ENCODE results near the gene C1QTNF9B. TPM values are rescaled to one million over a fixed set of nuclear protein-coding genes. Genes with fewer than 3 reads are reported as not detected.
A peak's percentile ranks its signal among the peaks of the same experiment; 100 is the strongest.

C1QTNF9B gene
- polyA plus RNA-seq, 2 of the 4 experiments (the other 2 are of a cell fraction): not detected

DNA sequence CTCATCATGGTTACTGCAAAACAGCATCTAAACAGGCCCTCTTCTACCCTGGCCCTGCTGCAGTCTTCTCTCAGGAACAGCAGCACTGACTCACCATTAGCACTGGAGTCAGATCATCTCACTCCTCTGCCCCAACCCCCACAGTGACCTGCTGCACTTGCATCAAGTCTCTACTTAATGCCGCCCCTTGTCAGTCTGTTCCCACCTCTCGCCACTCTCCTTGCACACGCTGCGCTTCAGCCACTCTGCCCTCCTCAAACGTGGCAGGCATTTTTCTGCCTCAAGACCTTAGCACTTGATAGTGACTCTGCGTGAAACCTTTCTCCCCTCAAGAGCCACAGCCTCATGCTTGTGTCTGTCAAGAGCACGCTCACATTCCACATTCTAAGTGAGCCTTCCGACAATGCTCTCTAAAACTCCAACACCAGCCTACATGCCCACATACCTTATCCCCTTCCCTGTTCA is 30.2 kb downstream of the C1QTNF9B start:
- POLR2A ChIA-PET: no interaction called here
- no peak for FAIRE-seq

DNA sequence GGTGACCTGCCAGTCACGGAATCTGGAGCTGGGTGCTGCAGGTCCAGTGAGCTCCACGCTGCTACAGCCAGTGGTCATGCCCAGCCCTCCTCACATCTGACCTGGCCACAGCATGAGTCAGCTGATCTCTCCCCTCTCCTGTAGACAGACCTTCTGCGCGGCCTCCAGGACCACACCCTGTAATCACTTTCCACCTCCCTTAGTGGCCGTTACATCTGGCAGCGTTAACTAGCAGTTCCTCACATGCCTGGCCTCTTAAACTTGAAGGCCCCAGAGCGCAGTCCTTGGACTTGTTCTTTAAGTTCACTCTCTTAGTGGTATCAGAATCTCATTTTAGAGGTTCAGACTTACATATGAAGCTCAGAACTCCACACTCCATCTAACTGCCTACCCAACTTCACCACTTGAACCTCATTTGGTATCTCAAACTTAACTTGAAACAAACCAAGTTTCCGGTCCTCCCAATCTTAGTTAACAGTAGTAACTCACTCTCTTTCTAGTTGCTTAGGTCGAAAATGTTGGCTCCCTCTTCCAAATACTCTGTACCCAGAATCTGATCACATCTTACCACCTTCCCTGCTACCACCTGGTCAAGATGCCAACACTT is 30.8 kb downstream of the C1QTNF9B start:
- ChIA-PET POLR2A (no interaction called here), CTCF (no interaction called here)
- FAIRE-seq (no peak), ATAC-seq (peak; percentile 32 to 73; a peak in 3 of 6 replicates), DNase-seq (ENCODE audit: low read depth in 1 of 2, low spot score in 1 of 2) (peak in 1 of 2 experiments; percentile 20)
- Histone ChIP-seq H3K4me3 (no peak overlapping the region), H3K4me1 (peaks cover 53% of the 10 kb centered on the region), H3K27ac (peak overlapping the region; percentile 57 to 77), H3K4me2 (peak overlapping the region; percentile 35), H3K9me3 (no peaks in the 10 kb centered on the region)
- TF ChIP-seq, protein P1, sequence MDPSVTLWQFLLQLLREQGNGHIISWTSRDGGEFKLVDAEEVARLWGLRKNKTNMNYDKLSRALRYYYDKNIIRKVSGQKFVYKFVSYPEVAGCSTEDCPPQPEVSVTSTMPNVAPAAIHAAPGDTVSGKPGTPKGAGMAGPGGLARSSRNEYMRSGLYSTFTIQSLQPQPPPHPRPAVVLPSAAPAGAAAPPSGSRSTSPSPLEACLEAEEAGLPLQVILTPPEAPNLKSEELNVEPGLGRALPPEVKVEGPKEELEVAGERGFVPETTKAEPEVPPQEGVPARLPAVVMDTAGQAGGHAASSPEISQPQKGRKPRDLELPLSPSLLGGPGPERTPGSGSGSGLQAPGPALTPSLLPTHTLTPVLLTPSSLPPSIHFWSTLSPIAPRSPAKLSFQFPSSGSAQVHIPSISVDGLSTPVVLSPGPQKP (IDR thresholded peaks at IDR 0.05; ENCODE audit: low read depth, low read length): no peak
- TF ChIP-seq JUNB (IDR thresholded peaks at IDR 0.05): no peak
- WGBS (ENCODE audit: missing lambda C conversion rate): 69% methylated on average over 8 of the region's 9 CpGs

More for the DNA sequence above, 30.2 kb downstream of the C1QTNF9B start:
- Histone ChIP-seq H3K9me3 (no peaks in the 10 kb centered on the region), H3K4me2 (peak overlapping the region; percentile 35), H3K27ac (peak overlapping the region; percentile 57 to 77), H3K4me1 (peaks cover 53% of the 10 kb centered on the region), H3K4me3 (no peak overlapping the region)
- peak; percentile 81 to 83 for ATAC-seq
- CTCF ChIA-PET: no interaction called here
- 81% methylated on average over 8 of the region's 8 CpGs for WGBS (ENCODE audit: missing lambda C conversion rate)
- DNase-seq (ENCODE audit: low read depth in 1 of 2, low spot score in 1 of 2): peak in 1 of 2 experiments; percentile 17
- no peak for TF ChIP-seq FOXS1 (CRISPR knock-in tag; IDR thresholded peaks at IDR 0.05)
- no peak for TF ChIP-seq ZSCAN20 (CRISPR knock-in tag; IDR thresholded peaks at IDR 0.05)
- no peak for TF ChIP-seq FOSL2 (IDR thresholded peaks at IDR 0.05)
- no peak for TF ChIP-seq FOSL2 (CRISPR knock-in tag; IDR thresholded peaks at IDR 0.05)
- TF ChIP-seq, protein P2, sequence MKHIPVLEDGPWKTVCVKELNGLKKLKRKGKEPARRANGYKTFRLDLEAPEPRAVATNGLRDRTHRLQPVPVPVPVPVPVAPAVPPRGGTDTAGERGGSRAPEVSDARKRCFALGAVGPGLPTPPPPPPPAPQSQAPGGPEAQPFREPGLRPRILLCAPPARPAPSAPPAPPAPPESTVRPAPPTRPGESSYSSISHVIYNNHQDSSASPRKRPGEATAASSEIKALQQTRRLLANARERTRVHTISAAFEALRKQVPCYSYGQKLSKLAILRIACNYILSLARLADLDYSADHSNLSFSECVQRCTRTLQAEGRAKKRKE (CRISPR knock-in tag; IDR thresholded peaks at IDR 0.05; ENCODE audit: low read depth): no peak
- TF ChIP-seq, protein P3, sequence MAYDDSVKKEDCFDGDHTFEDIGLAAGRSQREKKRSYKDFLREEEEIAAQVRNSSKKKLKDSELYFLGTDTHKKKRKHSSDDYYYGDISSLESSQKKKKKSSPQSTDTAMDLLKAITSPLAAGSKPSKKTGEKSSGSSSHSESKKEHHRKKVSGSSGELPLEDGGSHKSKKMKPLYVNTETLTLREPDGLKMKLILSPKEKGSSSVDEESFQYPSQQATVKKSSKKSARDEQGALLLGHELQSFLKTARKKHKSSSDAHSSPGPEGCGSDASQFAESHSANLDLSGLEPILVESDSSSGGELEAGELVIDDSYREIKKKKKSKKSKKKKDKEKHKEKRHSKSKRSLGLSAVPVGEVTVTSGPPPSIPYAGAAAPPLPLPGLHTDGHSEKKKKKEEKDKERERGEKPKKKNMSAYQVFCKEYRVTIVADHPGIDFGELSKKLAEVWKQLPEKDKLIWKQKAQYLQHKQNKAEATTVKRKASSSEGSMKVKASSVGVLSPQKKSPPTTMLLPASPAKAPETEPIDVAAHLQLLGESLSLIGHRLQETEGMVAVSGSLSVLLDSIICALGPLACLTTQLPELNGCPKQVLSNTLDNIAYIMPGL (CRISPR knock-in tag; IDR thresholded peaks at IDR 0.05; ENCODE audit: borderline replicate concordance): no peak
- TF ChIP-seq, protein P4, sequence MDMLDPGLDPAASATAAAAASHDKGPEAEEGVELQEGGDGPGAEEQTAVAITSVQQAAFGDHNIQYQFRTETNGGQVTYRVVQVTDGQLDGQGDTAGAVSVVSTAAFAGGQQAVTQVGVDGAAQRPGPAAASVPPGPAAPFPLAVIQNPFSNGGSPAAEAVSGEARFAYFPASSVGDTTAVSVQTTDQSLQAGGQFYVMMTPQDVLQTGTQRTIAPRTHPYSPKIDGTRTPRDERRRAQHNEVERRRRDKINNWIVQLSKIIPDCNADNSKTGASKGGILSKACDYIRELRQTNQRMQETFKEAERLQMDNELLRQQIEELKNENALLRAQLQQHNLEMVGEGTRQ (IDR thresholded peaks at IDR 0.05): no peak
- TF ChIP-seq, protein P5, sequence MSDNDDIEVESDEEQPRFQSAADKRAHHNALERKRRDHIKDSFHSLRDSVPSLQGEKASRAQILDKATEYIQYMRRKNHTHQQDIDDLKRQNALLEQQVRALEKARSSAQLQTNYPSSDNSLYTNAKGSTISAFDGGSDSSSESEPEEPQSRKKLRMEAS (IDR thresholded peaks at IDR 0.05): no peak
- no peak for TF ChIP-seq RCOR1 (IDR thresholded peaks at IDR 0.05; ENCODE audit: low read depth, low read length)
- no peak for TF ChIP-seq HDAC2 (IDR thresholded peaks at IDR 0.05)
- no peak for TF ChIP-seq MYC (IDR thresholded peaks at IDR 0.05; ENCODE audit: borderline replicate concordance, low read length)
- no peak for TF ChIP-seq GATA3 (IDR thresholded peaks at IDR 0.05; ENCODE audit: borderline replicate concordance)
- TF ChIP-seq, protein P6, sequence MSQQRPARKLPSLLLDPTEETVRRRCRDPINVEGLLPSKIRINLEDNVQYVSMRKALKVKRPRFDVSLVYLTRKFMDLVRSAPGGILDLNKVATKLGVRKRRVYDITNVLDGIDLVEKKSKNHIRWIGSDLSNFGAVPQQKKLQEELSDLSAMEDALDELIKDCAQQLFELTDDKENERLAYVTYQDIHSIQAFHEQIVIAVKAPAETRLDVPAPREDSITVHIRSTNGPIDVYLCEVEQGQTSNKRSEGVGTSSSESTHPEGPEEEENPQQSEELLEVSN (IDR thresholded peaks at IDR 0.05; ENCODE audit: borderline replicate concordance, low read depth): no peak
- no peak for TF ChIP-seq CBX8 (IDR thresholded peaks at IDR 0.05)
- TF ChIP-seq CHD4 (IDR thresholded peaks at IDR 0.05; ENCODE audit: borderline replicate concordance): no peak

DNA sequence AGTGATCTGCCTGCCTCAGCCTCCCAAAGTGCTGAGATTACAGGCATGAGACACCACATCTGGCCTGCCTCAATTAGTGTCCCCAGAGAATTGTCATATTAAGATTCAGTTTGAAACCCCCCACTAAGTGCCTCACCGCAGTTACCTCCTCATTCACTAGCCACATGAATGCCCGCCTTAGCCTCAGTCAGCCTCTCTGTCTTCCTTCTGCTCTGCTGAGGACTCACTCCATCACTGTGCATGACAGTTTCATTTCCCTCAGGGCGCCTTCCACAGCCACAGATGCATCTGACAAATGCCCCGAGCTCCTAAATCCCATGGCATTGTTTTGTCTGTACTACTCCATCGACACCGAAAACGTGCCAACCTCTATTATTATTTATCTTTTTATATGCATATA is 31.4 kb downstream of the C1QTNF9B start:
- Histone ChIP-seq H3K4me2 (peak overlapping the region; percentile 35; the same call in 1 of the 3 replicates), H3K9me3 (no peaks in the 10 kb centered on the region), H3K27ac (peak overlapping the region in 1 of 2 experiments; percentile 77; a peak in 3 of 6 replicates), H3K4me1 (peaks cover 48% of the 10 kb centered on the region), H3K4me3 (no peak overlapping the region)
- CTCF ChIA-PET: no interaction called here
- POLR2A ChIA-PET: no interaction called here
- DNase-seq (ENCODE audit: low read depth in 1 of 2, low spot score in 1 of 2) (no peak), ATAC-seq (no peak), FAIRE-seq (no peak)
- WGBS (ENCODE audit: missing lambda C conversion rate): 92% methylated on average over 7 of the region's 7 CpGs
- TF ChIP-seq JUNB (IDR thresholded peaks at IDR 0.05) (no peak), HOXA7 (CRISPR knock-in tag; IDR thresholded peaks at IDR 0.05) (no peak), EHF (CRISPR knock-in tag; IDR thresholded peaks at IDR 0.05) (no peak), RARB (CRISPR knock-in tag; IDR thresholded peaks at IDR 0.05) (no peak), RFX5 (IDR thresholded peaks at IDR 0.05) (no peak), RAD21 (conservative IDR thresholded peaks at IDR 0.05 in 1 of 2, IDR thresholded peaks at IDR 0.05 in 1 of 2) (no peak), FOXS1 (CRISPR knock-in tag; IDR thresholded peaks at IDR 0.05) (no peak), ZFP36 (IDR thresholded peaks at IDR 0.05; ENCODE audit: borderline replicate concordance, partially characterized antibody) (no peak)
- TF ChIP-seq, protein P7, sequence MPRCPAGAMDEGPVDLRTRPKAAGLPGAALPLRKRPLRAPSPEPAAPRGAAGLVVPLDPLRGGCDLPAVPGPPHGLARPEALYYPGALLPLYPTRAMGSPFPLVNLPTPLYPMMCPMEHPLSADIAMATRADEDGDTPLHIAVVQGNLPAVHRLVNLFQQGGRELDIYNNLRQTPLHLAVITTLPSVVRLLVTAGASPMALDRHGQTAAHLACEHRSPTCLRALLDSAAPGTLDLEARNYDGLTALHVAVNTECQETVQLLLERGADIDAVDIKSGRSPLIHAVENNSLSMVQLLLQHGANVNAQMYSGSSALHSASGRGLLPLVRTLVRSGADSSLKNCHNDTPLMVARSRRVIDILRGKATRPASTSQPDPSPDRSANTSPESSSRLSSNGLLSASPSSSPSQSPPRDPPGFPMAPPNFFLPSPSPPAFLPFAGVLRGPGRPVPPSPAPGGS (IDR thresholded peaks at IDR 0.05): no peak

All from A549 (cell line).